ENCODE data around the gene POLR1A. TPM values are rescaled to one million over a fixed set of nuclear protein-coding genes. Genes with fewer than 3 reads are reported as not detected.

Gene POLR1A
- total RNA-seq, 2 donors from 2014 or later: 37.9 to 45.5 TPM

DNA sequence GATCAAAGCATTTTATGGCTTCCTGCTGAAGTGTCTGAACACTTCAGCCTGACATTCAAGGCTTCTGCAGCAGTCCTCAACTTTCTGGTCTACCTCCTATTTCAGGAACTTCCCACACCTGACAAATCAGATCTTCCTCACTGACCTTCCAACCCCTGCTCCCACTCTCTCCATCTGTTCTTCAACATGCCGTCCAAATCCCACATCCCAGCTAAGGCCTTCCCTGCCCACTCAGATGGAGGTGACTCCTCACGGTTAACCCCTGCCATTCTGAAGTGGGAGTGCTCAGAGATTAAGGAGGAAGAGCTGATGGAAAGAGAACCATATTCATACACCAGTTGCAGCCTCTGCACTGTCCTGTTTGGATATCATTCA lies 104.8 kb downstream of the POLR1A start:
- Mint-ChIP-seq H3K4me3 (no peak overlapping the region), H3K4me1 (peaks cover 47% of the 10 kb centered on the region), H3K27me3 (ENCODE audit: insufficient read depth) (no peaks in the 10 kb centered on the region), H3K9me3 (peaks cover 17% of the 10 kb centered on the region), H3K27ac (no peak overlapping the region), H3K36me3 (ENCODE audit: low read depth) (no peaks in the 10 kb centered on the region)
- TF ChIP-seq, protein P1, sequence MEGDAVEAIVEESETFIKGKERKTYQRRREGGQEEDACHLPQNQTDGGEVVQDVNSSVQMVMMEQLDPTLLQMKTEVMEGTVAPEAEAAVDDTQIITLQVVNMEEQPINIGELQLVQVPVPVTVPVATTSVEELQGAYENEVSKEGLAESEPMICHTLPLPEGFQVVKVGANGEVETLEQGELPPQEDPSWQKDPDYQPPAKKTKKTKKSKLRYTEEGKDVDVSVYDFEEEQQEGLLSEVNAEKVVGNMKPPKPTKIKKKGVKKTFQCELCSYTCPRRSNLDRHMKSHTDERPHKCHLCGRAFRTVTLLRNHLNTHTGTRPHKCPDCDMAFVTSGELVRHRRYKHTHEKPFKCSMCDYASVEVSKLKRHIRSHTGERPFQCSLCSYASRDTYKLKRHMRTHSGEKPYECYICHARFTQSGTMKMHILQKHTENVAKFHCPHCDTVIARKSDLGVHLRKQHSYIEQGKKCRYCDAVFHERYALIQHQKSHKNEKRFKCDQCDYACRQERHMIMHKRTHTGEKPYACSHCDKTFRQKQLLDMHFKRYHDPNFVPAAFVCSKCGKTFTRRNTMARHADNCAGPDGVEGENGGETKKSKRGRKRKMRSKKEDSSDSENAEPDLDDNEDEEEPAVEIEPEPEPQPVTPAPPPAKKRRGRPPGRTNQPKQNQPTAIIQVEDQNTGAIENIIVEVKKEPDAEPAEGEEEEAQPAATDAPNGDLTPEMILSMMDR (conservative IDR thresholded peaks at IDR 0.05): no peak
- H3K36me3 ChIP-seq (ENCODE audit: control insufficient read depth, insufficient read depth, low read length): no peaks in the 10 kb centered on the region
- DNase-seq: no peak
- H3K4me1 ChIP-seq (ENCODE audit: control insufficient read depth, insufficient read depth, low read length): peaks cover 28% of the 10 kb centered on the region
- no peak overlapping the region for H3K4me3 ChIP-seq (ENCODE audit: low read length)
- WGBS, 2 experiments (ENCODE audit: insufficient coverage in 1 of 2, insufficient read length in 1 of 2): 57 to 82% methylated on average over 1 to 2 of the region's 2 CpGs
- H3K27ac ChIP-seq (ENCODE audit: low read depth, low read length): no peak overlapping the region
- H3K9me3 ChIP-seq (ENCODE audit: control insufficient read depth, low read length): peaks cover 14% of the 10 kb centered on the region
- H3K9ac ChIP-seq (ENCODE audit: extremely low read depth, low read length, poor library complexity, severe bottlenecking): no peak overlapping the region
- no peaks in the 10 kb centered on the region for H3K27me3 ChIP-seq (ENCODE audit: control insufficient read depth, insufficient read depth, low read length, poor library complexity, severe bottlenecking)

GRCh38 chr2:86000131-86000937 lies 105.4 kb downstream of the POLR1A start:
- Histone ChIP-seq H3K9ac (ENCODE audit: extremely low read depth, low read length, poor library complexity, severe bottlenecking) (no peak overlapping the region), H3K36me3 (ENCODE audit: control insufficient read depth, insufficient read depth, low read length) (no peaks in the 10 kb centered on the region), H3K27ac (ENCODE audit: low read depth, low read length) (no peak overlapping the region), H3K27me3 (ENCODE audit: control insufficient read depth, insufficient read depth, low read length, poor library complexity, severe bottlenecking) (no peaks in the 10 kb centered on the region), H3K4me3 (ENCODE audit: low read length) (no peak overlapping the region), H3K9me3 (ENCODE audit: control insufficient read depth, low read length) (peaks cover 8% of the 10 kb centered on the region), H3K4me1 (ENCODE audit: control insufficient read depth, insufficient read depth, low read length) (peaks cover 28% of the 10 kb centered on the region)
- no peak overlapping the region for H3K27ac Mint-ChIP-seq
- DNase-seq: no peak
- no peak overlapping the region for H3K4me3 Mint-ChIP-seq
- H3K4me1 Mint-ChIP-seq: peaks cover 47% of the 10 kb centered on the region
- no peaks in the 10 kb centered on the region for H3K36me3 Mint-ChIP-seq (ENCODE audit: low read depth)
- H3K9me3 Mint-ChIP-seq: peaks cover 11% of the 10 kb centered on the region
- TF ChIP-seq, protein P1 (conservative IDR thresholded peaks at IDR 0.05): no peak
- H3K27me3 Mint-ChIP-seq (ENCODE audit: insufficient read depth): no peaks in the 10 kb centered on the region
- 89 to 96% methylated on average over 9 to 10 of the region's 10 CpGs for WGBS, 2 experiments (ENCODE audit: insufficient coverage in 1 of 2, insufficient read length in 1 of 2)

DNA sequence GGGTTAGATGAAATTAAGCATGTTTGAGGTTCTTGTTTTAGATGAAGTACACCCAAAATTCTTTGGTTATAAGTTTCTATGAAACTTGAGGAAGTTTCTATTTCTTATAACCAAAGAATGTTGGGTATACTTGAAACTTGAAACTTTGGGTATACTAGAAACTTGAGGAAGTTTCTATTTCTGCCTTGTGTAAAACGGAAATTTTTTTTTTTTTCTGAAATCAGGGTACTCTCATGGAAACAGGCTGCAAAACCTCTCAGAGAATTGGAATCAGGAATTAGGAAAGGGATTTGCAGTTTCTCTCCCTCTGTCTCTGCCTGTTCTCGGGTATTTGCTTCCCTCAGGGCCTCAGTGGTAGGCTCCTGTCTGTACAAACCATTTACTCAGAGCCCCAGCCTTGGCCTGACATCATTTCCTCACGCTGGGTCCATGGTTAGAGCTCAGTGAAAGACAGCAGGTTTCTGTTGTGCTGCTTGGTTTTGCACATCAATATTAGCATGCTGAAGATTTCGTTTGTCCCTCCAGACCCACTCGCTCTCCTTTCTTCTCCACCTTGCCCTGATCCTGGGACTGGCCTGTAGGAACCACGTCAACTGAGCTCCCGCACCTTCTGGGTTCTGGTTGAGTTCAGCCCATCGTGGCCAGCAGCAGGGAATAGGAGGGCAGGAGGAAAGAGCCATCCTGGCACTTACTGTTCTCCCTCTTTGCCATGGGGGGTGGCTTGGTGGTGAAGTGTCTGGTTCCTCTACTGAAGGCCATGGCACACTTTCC lies 106.4 kb downstream of the POLR1A start:
- Histone ChIP-seq H3K27ac (ENCODE audit: low read depth, low read length) (no peak overlapping the region), H3K36me3 (ENCODE audit: control insufficient read depth, insufficient read depth, low read length) (no peaks in the 10 kb centered on the region), H3K27me3 (ENCODE audit: control insufficient read depth, insufficient read depth, low read length, poor library complexity, severe bottlenecking) (no peaks in the 10 kb centered on the region), H3K9ac (ENCODE audit: extremely low read depth, low read length, poor library complexity, severe bottlenecking) (no peak overlapping the region), H3K4me1 (ENCODE audit: control insufficient read depth, insufficient read depth, low read length) (peaks cover 28% of the 10 kb centered on the region), H3K4me3 (ENCODE audit: low read length) (no peak overlapping the region), H3K9me3 (ENCODE audit: control insufficient read depth, low read length) (no peaks in the 10 kb centered on the region)
- Mint-ChIP-seq H3K36me3 (ENCODE audit: low read depth) (no peaks in the 10 kb centered on the region), H3K27ac (no peak overlapping the region), H3K27me3 (ENCODE audit: insufficient read depth) (no peaks in the 10 kb centered on the region), H3K4me1 (peaks cover 47% of the 10 kb centered on the region), H3K4me3 (no peak overlapping the region), H3K9me3 (peaks cover 3% of the 10 kb centered on the region)
- DNase-seq: no peak
- TF ChIP-seq, protein P1 (conservative IDR thresholded peaks at IDR 0.05): no peak
- 90 to 96% methylated on average over 6 to 8 of the region's 8 CpGs for WGBS, 2 experiments (ENCODE audit: insufficient coverage in 1 of 2, insufficient read length in 1 of 2)

Measured in endodermal cell (in vitro differentiated cells).